ENCODE measurements around the gene ZNF8.

Gene ZNF8

GRCh38 chr19:58350001-58350861 is 71.5 kb downstream of the ZNF8 start:
- H3K4me1 ChIP-seq (ENCODE audit: control insufficient read depth, insufficient read depth, low read length) = no peaks in the 10 kb centered on the region
- H3K9me3 ChIP-seq (ENCODE audit: control insufficient read depth, insufficient read depth, low read length) = no peaks in the 10 kb centered on the region
- DNase-seq (ENCODE audit: low read depth, low spot score) = no peak
- no peaks in the 10 kb centered on the region; the same call in 1 of the 2 replicates for H3K36me3 ChIP-seq (ENCODE audit: control insufficient read depth, insufficient read depth, low read length)
- WGBS (ENCODE audit: insufficient coverage, insufficient read length) = no CpG with 5 or more reads among the region's 84 CpGs
- no peak overlapping the region for H3K4me3 ChIP-seq (ENCODE audit: low read length)
- no peaks in the 10 kb centered on the region; the same call in 1 of the 2 replicates for H3K27me3 ChIP-seq (ENCODE audit: control insufficient read depth, insufficient read depth, low read length)
- no peak overlapping the region for H3K27ac ChIP-seq (ENCODE audit: low read length)

DNA sequence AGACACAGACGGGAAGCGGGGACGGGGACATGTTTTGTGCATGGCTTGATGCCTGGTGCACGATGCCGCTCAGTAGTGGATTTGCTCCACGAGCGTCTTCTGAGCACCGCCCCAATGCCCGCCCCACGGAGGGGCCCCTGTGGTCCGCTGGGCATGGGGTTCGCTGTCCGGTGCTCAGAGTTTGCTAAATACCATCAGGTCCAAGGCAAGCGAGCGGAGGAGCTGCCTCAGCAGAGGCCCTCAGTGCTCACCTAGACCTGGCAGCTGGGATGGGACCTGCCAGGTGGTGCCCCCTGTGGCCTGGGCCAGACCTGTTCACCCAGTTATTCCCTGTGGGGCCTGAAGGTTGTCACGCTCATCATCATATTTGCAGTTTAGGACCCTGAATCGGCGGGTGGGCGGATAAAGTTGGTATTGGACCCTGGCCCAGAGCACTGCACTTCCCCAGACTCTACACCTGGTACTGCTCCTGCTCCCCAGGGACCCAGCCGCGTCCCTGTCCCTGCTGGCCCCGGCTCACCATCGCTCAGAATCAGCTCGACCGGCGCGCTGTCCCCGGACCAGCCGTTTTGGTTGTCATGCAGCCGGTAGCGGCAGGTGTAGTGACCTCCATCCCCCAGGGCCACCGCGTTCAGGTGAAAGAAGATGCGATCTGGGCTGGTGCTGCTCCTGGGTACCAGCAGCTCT is 72.3 kb downstream of the ZNF8 start:
- Histone ChIP-seq H3K9me3 (ENCODE audit: control insufficient read depth, insufficient read depth, low read length) (no peaks in the 10 kb centered on the region), H3K27ac (ENCODE audit: low read length) (no peak overlapping the region), H3K4me3 (ENCODE audit: low read length) (no peak overlapping the region), H3K4me1 (ENCODE audit: control insufficient read depth, insufficient read depth, low read length) (no peaks in the 10 kb centered on the region), H3K36me3 (ENCODE audit: control insufficient read depth, insufficient read depth, low read length) (no peaks in the 10 kb centered on the region; the same call in 1 of the 2 replicates), H3K27me3 (ENCODE audit: control insufficient read depth, insufficient read depth, low read length) (no peaks in the 10 kb centered on the region; the same call in 1 of the 2 replicates)
- WGBS (ENCODE audit: insufficient coverage, insufficient read length) = no CpG with 5 or more reads among the region's 34 CpGs
- DNase-seq (ENCODE audit: low read depth, low spot score) = no peak

DNA sequence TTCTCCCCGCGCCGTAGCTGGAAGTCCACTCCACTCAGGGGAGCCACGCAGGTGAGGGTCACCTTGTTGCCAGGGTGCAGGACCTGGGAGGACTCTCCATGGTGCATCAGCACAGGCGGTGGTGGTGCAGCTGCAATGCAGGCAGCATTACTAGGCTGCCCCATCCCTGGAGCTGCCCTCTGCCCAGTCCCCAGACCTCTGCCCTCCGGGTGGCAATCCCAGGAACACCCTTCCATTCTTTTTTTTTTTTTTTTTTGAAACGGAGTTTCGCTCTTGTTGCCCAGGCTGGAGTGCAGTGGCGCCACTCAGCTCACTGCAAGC is 72.8 kb downstream of the ZNF8 start:
- Histone ChIP-seq H3K27ac (ENCODE audit: low read length) (no peak overlapping the region), H3K27me3 (ENCODE audit: control insufficient read depth, insufficient read depth, low read length) (no peaks in the 10 kb centered on the region; the same call in 1 of the 2 replicates), H3K36me3 (ENCODE audit: control insufficient read depth, insufficient read depth, low read length) (peaks cover 1% of the 10 kb centered on the region; the same call in 1 of the 2 replicates), H3K4me3 (ENCODE audit: low read length) (no peak overlapping the region), H3K9me3 (ENCODE audit: control insufficient read depth, insufficient read depth, low read length) (no peaks in the 10 kb centered on the region), H3K4me1 (ENCODE audit: control insufficient read depth, insufficient read depth, low read length) (no peaks in the 10 kb centered on the region)
- WGBS (ENCODE audit: insufficient coverage, insufficient read length) = no CpG with 5 or more reads among the region's 9 CpGs
- no peak for DNase-seq (ENCODE audit: low read depth, low spot score)

DNA sequence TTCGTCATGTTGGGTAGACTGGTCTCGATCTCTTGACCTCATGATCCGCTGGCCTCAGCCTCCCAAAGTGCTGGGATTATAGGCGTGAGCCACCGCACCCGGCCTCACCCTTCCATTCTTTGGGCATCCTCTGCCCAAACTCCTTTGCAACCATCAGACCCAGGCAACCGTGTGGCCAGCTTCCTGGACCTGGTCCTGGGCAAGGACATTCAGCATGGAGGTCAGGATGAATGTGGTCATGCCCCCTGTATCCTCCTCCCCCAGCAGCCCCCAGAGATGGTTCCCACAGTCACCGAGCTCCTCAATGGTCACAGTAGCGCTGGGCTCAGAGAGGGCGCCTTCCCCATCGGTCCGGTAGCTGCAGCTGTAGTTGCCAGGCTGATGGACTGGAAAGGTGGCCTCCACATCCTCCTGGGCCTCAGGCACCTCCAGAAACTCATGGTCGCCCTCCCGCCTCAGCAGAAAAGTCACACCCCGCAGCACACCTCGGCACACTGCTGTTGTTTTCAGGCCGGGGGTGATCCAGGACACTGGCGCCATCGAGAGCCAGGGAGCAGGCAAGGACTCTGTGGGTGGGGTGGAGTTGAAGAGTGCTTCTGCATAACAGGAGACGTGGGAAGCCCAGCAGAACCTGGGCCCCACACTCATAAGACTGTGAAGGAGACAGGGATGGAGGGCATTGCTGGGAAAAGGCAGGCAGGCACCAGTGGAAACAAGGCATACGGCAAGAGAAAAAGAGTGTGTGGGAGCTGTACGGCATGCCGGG is 73.4 kb downstream of the ZNF8 start:
- Histone ChIP-seq H3K36me3 (ENCODE audit: control insufficient read depth, insufficient read depth, low read length) (peaks cover 5% of the 10 kb centered on the region; the same call in 1 of the 2 replicates), H3K9me3 (ENCODE audit: control insufficient read depth, insufficient read depth, low read length) (no peaks in the 10 kb centered on the region), H3K4me3 (ENCODE audit: low read length) (no peak overlapping the region), H3K27ac (ENCODE audit: low read length) (no peak overlapping the region), H3K27me3 (ENCODE audit: control insufficient read depth, insufficient read depth, low read length) (no peaks in the 10 kb centered on the region; the same call in 1 of the 2 replicates), H3K4me1 (ENCODE audit: control insufficient read depth, insufficient read depth, low read length) (no peaks in the 10 kb centered on the region)
- no peak for DNase-seq (ENCODE audit: low read depth, low spot score)
- WGBS (ENCODE audit: insufficient coverage, insufficient read length) = no CpG with 5 or more reads among the region's 23 CpGs

Data from iPS DF 6.9 (cell line).